CD4-positive, alpha-beta T cell (primary cell): ENCODE data around the gene PLXNB3. TPM values are rescaled to one million over a fixed set of nuclear protein-coding genes. Genes with fewer than 3 reads are reported as not detected.

Source experiments
- ATAC-seq: fragments of 200-7000 bp; cut with Tn5 transposase; one replicate; pipeline ENCODE4 v1.10.0; 2022; ENCODE audit warnings: mild to moderate bottlenecking; ENCODE audit not compliant: poor library complexity
- CTCF ChIA-PET: fragments of 350-600 bp; sonication (Branson Sonifier 250); formaldehyde crosslinking; loops from one replicate; lab custom pipeline; 2021; ENCODE audit warnings: antibody characterized with exemption, inconsistent platforms; lab: Charles Lee
- POLR2A ChIA-PET: fragments of 350-600 bp; sonication (Branson Sonifier 250); formaldehyde crosslinking; loops from one replicate; lab custom pipeline; 2021; ENCODE audit warnings: antibody characterized with exemption, inconsistent platforms; lab: Charles Lee
- DNase-seq, 14 experiments: peaks; one replicate each; pipeline ENCODE4 v3.0.0-alpha.2; 2013 to 2020; ENCODE audit warnings: mixed read lengths in 2 of 14
- H3K27ac ChIP-seq, 2 donors: one replicate each; pipeline versions ENCODE4 v1.5.1 to v1.7.0; 2013; ENCODE audit warnings: low read length in 2 of 2, low read depth in 1 of 2, mild to moderate bottlenecking in 1 of 2
- H3K27me3 ChIP-seq, 2 experiments: 1 replicate in 1 of 2; 2 replicates in 1 of 2; pipeline versions ENCODE4 v1.6.1 to v1.7.0; 2013; ENCODE audit warnings: low read length in 2 of 2, control low read depth in 1 of 2, mild to moderate bottlenecking in 1 of 2, moderate library complexity in 1 of 2; ENCODE audit not compliant: insufficient read depth in 2 of 2, control insufficient read depth in 1 of 2
- H3K36me3 ChIP-seq: one replicate; pipeline ENCODE4 v1.6.1; 2013; ENCODE audit warnings: low read length, control low read depth; ENCODE audit not compliant: insufficient read depth
- H3K4me1 ChIP-seq: one replicate; pipeline ENCODE4 v1.6.1; 2013; ENCODE audit warnings: low read length, control low read depth; ENCODE audit not compliant: insufficient read depth
- H3K4me3 ChIP-seq: one replicate; pipeline ENCODE4 v1.5.1; 2013; ENCODE audit warnings: mild to moderate bottlenecking, low read length, moderate library complexity
- H3K9me3 ChIP-seq, 2 experiments: 1 replicate in 1 of 2; 2 replicates in 1 of 2; pipeline versions ENCODE4 v1.6.1 to v1.7.0; 2013; ENCODE audit warnings: low read length in 2 of 2, mild to moderate bottlenecking in 2 of 2, control low read depth in 1 of 2, moderate library complexity in 1 of 2; ENCODE audit not compliant: control insufficient read depth in 1 of 2, insufficient read depth in 1 of 2
- H3K27ac Mint-ChIP-seq: one replicate; pipeline ENCODE4 v1.8.0; 2020; ENCODE audit warnings: mixed read lengths
- H3K27me3 Mint-ChIP-seq: one replicate; pipeline ENCODE4 v1.8.0; 2021; ENCODE audit warnings: mixed read lengths
- H3K36me3 Mint-ChIP-seq: one replicate; pipeline ENCODE4 v1.8.0; 2021; ENCODE audit warnings: low read depth, mixed read lengths
- H3K4me1 Mint-ChIP-seq: one replicate; pipeline ENCODE4 v1.8.0; 2021; ENCODE audit warnings: low read depth, mixed read lengths
- H3K4me3 Mint-ChIP-seq: one replicate; pipeline ENCODE4 v1.8.0; 2020; ENCODE audit warnings: mild to moderate bottlenecking, mixed read lengths
- H3K9me3 Mint-ChIP-seq: one replicate; pipeline ENCODE4 v1.8.0; 2020; ENCODE audit warnings: mixed read lengths
- CTCF ChIP-seq: fragments of 200-600 bp; IDR thresholded peaks from one replicate; pipeline ENCODE4 v1.8.0; 2022; ENCODE audit warnings: antibody characterized with exemption, mild to moderate bottlenecking
- intact Hi-C, 2 experiments: fragments of 100-400 bp; cut with DNase I in 1 of 2; cut with micrococcal nuclease in 1 of 2; formaldehyde crosslinking; loops; one replicate each; pipeline versions ENCODE4 v1.15.1 to v1.9.0; 2023 to 2025; cut with DNase I, micrococcal nuclease
- polyA plus RNA-seq, 2 donors: library from polyadenylated mRNA; unstranded; fragments of 120-200 nt; gene quantifications; one replicate each; pipeline ENCODE4 v1.2.1, GENCODE V29; 2013
- total RNA-seq, 174 experiments: library from RNA in 2 of 174; stranded (reverse) in 2 of 174; gene quantifications; one replicate each; pipeline ENCODE4 v1.2.3 and lab custom pipeline; 2021 to 2026

The PLXNB3 gene
- total RNA-seq (not detected), total RNA-seq (lab: John Stamatoyannopoulos, UW) (0 to 1.0 (median 0) reads per million in 172 experiments)
- not detected for polyA plus RNA-seq (2013, experiment 1 of 2)
- polyA plus RNA-seq (2013, experiment 2 of 2): 0.20 TPM

DNA sequence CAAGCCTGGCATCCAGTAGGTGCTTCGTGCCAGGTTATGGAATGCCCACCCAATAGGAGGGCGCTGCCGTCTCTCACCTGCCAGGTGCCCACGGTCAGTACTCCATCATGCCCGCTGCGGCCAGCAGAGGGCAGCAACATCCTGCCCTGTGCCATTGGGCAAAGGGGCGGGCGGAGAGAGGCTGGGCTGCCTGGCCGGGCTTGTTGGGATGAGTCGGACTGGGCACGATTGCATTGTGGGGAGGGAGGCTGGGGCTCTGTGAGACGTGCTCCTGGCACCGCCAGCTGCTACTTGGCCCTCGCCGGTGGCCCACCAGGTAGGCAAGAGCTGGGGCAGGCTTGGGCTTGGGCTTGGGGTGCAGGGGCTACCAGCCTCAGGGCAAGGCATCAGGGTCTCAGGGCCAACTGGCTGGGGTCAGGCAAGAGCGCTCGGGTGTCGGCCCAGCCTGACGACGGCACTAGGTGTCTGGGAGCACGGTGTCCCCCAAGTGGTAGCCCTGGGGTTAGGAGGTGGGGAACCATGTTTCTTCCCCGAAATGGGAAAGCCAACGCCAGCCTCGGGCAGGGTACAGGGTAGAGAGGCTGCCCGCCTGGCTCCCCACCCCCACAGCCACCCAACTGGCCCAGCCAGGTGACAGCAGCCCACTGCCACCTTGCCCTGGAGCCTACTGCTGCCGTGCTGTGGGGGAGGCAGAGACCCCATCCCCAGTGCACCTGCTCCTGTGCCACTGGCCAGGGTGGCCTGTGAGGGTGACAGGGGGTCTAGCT lies at the start of gene PLXNB3:
TSS of gene PLXNB3 (plus strand) at position 261 of the 767 bp plus-strand sequence. CDS start 1,287 bp downstream, outside the sequence.
- peaks cover 4% of the 10 kb centered on the region for H3K4me1 Mint-ChIP-seq
- Histone ChIP-seq H3K27ac (no peak within 1 kb of the TSS), H3K9me3 (no peaks in the 10 kb centered on the region), H3K4me1 (peaks cover 9% of the 10 kb centered on the region), H3K36me3 (no peaks in the 10 kb centered on the region), H3K4me3 (no peak within 1 kb of the TSS), H3K27me3 (no peaks in the 10 kb centered on the region)
- H3K27ac Mint-ChIP-seq: no peak within 1 kb of the TSS
- peak; percentile 57 to 87 (median 71) for DNase-seq
- TF ChIP-seq CTCF: peak; percentile 65
- no peaks in the 10 kb centered on the region for H3K9me3 Mint-ChIP-seq
- CTCF ChIA-PET: interaction anchor here (0.7 to 1.4 kb wide), 5 partner anchors 13 to 183 kb away, joined by 3 to 4 read pairs (median 3); partner anchors contain the start of gene RENBP
- peak; percentile 91 for ATAC-seq
- intact Hi-C loops: loop anchor here (1.0 to 10.0 kb wide), 3 partner anchors 121 to 189 kb away; partner anchors contain the start of gene L1CAM (in 1 of the 2)
- POLR2A ChIA-PET: no interaction called here
- no peaks in the 10 kb centered on the region for H3K27me3 Mint-ChIP-seq
- no peaks in the 10 kb centered on the region for H3K36me3 Mint-ChIP-seq
- H3K4me3 Mint-ChIP-seq: no peak within 1 kb of the TSS

- H3K9me3 Mint-ChIP-seq: no peaks in the 10 kb centered on the region
- peaks cover 6% of the 10 kb centered on the region for H3K4me1 Mint-ChIP-seq
- ATAC-seq (no peak), DNase-seq (no peak)
- no peak overlapping the region for H3K4me3 Mint-ChIP-seq
- TF ChIP-seq CTCF: no peak
- H3K36me3 ChIP-seq: peaks cover 60% of the 10 kb centered on the region
- no peaks in the 10 kb centered on the region for H3K27me3 Mint-ChIP-seq
- CTCF ChIA-PET: interaction anchor here (0.7 kb wide), 1 partner anchor 1481 kb away, joined by 3 read pairs; no protein-coding TSS in a partner anchor
- H3K9me3 ChIP-seq: no peaks in the 10 kb centered on the region
- H3K4me1 ChIP-seq: peaks cover 7% of the 10 kb centered on the region
- H3K27me3 ChIP-seq: no peaks in the 10 kb centered on the region
- no peak overlapping the region for H3K27ac ChIP-seq
- peaks cover 49% of the 10 kb centered on the region for H3K36me3 Mint-ChIP-seq
- intact Hi-C loops: no loop called here
- H3K4me3 ChIP-seq: no peak overlapping the region
- POLR2A ChIA-PET: no interaction called here
- H3K27ac Mint-ChIP-seq: no peak overlapping the region
Measured at GRCh38 chrX:153714256-153714655, 49.8 kb upstream of the PLXNB3 start.

GRCh38 chrX:153717445-153717844 lies 46.6 kb upstream of the PLXNB3 start:
- ChIA-PET POLR2A (no interaction called here), CTCF (no interaction called here)
- H3K36me3 Mint-ChIP-seq: peaks cover 61% of the 10 kb centered on the region
- no peaks in the 10 kb centered on the region for H3K9me3 Mint-ChIP-seq
- Histone ChIP-seq H3K27me3 (no peaks in the 10 kb centered on the region), H3K9me3 (no peaks in the 10 kb centered on the region), H3K36me3 (peaks cover 55% of the 10 kb centered on the region), H3K27ac (no peak overlapping the region), H3K4me1 (peaks cover 17% of the 10 kb centered on the region), H3K4me3 (no peak overlapping the region)
- no peak for DNase-seq
- peaks cover 14% of the 10 kb centered on the region for H3K4me1 Mint-ChIP-seq
- TF ChIP-seq CTCF: no peak
- no peaks in the 10 kb centered on the region for H3K27me3 Mint-ChIP-seq
- H3K4me3 Mint-ChIP-seq: no peak overlapping the region
- intact Hi-C loops: no loop called here
- no peak for ATAC-seq
- H3K27ac Mint-ChIP-seq: no peak overlapping the region
